ENCODE data around the gene MAGI1.

MAGI1 gene

DNA sequence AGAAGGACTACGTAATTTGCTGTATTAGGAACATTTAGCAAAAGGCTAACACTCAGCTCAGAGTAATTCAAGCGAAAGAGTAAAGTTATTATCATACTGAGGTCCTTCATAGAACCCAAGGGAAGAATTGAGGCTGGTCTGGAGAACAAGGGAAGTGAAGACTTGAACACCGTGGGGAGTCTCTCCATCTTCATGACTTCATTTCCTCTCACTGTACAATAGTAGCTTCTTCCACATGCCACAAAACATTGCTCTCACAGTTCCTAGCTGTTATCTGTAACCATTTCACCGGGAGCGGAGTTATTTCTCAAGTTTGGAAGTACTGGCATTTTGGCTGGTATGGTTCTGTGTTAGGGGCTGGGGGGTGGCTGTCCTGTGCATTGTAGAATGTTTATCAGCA lies 69.7 kb downstream of the MAGI1 start:
- DNase-seq: no peak

- no peak for DNase-seq
These were observed 71.3 kb downstream of the MAGI1 start for GRCh38 chr3:65967451-65967850.

GRCh38 chr3:65964838-65965237 lies 73.9 kb downstream of the MAGI1 start:
- DNase-seq: no peak

GRCh38 chr3:65963787-65964677 lies 74.7 kb downstream of the MAGI1 start:
- peak; percentile 17 for DNase-seq

GRCh38 chr3:65961733-65962132 lies 77.0 kb downstream of the MAGI1 start:
- no peak for DNase-seq

DNA sequence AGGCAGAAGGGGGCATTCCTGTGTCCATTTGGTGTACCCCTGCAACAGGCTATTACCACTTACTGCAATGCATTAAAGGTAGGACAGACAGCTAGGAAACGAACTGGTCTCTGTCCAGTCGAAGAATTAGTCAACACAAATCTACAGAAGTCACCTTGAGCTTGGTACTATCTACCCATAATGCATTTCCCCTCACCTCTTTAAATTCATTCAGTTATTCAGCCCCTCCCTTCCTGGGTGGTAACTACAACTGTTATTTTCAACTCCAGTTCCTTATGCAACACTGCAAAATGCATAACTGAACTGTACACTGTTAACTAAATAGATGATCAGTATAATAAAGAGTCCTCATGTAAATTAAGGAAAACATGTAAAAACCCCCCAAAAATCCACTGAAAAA lies 77.6 kb downstream of the MAGI1 start:
- DNase-seq: no peak

DNA sequence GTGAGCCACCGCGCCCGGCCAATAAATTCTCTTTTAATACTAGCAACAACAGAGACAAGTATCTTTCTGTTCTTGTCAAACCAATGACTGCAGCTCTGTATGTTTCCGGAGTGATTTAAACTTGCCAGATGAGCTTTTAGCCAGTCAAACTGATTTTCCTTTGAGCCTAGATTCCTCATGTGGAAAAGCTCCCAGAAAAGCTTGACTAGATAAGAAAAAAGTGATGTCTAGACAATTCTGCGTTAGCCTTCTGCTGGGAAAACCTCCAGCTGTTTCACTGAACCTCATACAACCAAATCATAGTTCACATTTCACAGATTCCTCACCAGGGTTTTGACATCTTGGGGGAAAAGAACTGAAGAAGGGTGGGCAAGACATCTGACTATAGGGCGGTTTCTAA lies 78.6 kb downstream of the MAGI1 start:
- DNase-seq: no peak

DNA sequence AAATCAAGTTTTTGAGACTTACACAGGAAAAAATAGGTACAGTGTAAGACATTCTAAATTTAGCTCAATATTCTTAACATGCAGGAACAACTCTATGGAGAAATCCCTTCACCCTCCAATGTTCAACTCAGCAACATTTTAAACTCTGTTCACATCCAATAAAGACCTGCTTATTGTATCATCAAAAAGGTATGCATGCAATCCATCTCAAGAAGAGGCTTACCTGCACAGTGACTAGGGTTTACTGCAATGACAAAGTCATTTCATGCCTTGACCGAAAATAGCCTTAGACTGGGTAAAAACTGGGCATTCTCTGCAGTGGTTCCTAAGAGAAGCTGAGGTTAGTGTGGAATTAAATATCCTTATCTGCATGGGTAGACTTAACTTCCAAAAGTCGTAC lies 80.5 kb downstream of the MAGI1 start:
- DNase-seq: no peak

DNA sequence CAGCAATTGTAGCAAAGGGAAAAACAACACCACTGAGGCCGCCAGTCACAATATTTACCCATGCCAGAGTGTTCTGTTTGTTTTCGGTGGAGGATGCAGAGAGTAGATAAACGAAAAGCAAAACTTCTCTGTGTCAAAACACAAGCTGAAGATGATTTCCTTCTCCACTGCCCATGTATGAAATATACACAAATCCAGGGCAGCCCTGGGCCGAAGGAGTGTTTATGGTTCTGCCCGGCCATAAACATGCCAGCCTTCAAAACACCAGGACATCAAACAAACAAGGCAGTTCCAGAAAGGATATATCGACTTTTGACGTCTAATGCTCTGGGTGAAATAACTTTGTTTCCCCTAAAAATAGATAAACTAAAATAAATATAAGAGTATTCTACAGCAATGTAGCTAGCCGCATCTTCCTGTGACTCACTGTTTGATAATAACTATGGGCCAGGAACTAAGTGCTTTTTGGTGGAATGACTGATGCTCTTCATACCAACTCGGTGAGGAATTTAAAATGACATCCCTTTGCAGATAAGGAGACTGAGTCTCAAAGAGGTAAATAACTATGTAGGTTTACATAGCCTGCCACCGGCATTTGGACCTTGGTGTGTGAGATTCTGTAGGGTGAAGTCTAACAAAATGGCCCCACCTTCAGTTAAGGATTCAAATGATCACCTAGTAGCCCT lies 82.8 kb downstream of the MAGI1 start:
- DNase-seq: no peak

- no peak for DNase-seq
These were observed 84.6 kb downstream of the MAGI1 start for GRCh38 chr3:65953881-65954733.

- no peak for DNase-seq
These were observed 85.4 kb downstream of the MAGI1 start for GRCh38 chr3:65953301-65953812.

DNA sequence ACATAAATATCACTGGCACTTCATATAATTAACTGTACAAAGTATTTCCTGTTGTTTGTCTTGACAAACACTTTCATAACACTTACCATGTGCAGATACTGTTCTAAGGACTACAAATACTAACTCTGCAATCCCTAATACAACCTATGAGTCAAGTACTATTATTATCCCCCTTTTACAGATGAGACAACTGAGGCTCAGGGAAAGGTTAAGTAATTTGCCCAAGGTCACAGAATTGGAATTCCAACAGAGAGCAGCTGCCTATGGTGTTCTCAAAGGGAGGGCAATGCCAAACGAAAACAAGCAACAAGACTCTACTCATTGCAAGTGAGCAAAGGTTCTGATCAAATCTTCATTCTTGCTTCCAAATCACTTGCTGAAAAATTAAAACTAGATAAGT lies 85.9 kb downstream of the MAGI1 start:
- DNase-seq: no peak

DNA sequence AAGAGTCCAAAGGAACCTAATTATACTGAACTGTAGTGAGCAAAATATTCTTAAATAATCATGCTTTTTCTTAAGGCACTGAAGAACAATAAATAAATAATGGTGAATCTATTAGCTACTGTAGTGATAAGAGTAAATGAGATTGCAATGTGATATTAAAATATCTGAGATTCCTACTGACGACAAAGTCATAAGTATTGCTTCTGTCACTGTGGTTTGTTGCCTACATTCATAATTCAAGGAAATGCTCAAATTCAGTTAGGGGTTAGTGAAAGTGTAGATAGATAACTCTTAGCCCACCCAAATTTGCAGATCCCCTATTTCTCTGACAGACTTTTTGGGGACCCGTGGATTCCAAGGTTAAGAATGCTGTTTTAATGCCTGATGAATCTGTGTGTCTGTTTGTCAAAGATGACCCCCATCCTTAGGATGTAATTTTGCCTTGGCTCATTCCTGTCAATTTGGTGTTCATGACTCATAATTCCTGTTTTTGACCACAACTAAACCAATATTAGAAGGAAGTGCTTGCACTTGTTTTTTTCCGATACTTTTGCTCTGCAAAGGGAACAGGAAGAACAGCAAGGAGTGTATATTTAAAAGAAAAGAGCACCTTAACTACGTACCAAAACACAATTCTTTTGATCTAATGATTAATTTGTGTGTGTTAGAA lies 86.7 kb downstream of the MAGI1 start:
- DNase-seq: no peak

- no peak for DNase-seq
These were observed 88.1 kb downstream of the MAGI1 start for GRCh38 chr3:65950340-65951326.

- DNase-seq: no peak
These were observed 89.7 kb downstream of the MAGI1 start for GRCh38 chr3:65948841-65949573.

GRCh38 chr3:65946438-65946837 lies 92.3 kb downstream of the MAGI1 start:
- no peak for DNase-seq

DNA sequence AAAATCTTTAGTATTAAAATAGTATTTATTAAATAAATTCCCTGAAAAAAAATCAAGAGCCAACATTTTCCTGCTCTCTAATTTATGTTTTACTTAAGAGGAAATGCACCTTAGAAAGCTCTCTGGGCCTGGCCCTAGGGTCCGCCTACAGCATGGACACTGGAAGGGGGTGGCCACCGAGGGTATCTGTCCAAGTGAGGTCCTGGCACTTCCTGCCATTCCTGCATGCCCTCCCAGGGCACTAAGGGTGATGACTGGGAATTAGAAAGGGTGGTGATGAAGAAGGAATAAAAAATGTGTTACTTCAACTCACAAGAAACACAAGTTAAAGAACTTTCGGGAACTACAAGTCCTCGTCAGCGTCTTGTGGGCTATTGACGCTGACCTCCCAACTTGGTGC lies 92.8 kb downstream of the MAGI1 start:
- no peak for DNase-seq

DNA sequence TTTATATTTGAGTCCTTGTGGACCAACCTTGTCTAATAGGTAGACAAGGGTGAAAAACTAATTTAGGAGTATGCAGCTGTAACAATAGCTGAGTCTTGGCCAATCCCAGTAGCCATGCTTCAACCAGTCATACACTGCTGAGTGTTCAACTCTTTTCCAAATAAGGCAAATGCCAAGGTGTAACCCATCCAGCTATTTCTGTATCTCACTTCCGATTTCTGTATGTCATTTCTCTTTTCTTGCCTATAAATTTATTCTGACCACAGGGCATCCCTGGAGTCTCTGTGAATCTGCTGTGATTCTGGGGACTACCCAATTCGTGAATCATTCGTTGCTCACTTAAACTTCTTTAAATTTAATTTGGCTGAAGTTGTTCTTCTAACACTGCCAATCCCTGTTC lies 93.2 kb downstream of the MAGI1 start:
- no peak for DNase-seq

- no peak for DNase-seq
These were observed 94.5 kb downstream of the MAGI1 start for GRCh38 chr3:65944252-65944651.

DNA sequence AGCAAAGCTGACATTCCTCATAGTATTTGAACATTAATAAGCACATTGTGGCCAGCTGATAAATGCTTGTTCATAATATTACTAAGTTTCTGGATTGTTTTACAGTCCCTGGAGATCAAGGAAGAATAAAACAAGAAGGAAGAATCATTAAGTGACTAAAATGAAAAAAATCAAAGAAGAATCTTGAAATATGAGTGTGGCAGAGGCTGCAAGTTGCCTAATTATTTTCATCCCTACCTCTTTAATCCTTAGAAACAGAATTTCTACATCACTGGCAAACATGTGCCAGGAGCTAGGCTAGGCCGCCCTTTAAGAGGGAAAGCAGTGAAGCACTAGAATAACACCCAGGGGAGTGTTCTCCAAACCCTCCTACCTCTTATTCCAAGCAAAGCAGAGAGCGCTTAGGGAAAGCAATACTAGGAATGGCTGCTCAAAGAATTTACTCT lies 98.9 kb downstream of the MAGI1 start:
- no peak for DNase-seq

- DNase-seq: no peak
These were observed 99.5 kb downstream of the MAGI1 start for GRCh38 chr3:65939184-65939583.
